ENCODE data around the gene C1orf35. TPM values are rescaled to one million over a fixed set of nuclear protein-coding genes. Genes with fewer than 3 reads are reported as not detected.

The C1orf35 gene
- total and polyA plus RNA-seq, 4 experiments from 2014 or later = 16.4 to 30.7 (median 24.2) TPM

DNA sequence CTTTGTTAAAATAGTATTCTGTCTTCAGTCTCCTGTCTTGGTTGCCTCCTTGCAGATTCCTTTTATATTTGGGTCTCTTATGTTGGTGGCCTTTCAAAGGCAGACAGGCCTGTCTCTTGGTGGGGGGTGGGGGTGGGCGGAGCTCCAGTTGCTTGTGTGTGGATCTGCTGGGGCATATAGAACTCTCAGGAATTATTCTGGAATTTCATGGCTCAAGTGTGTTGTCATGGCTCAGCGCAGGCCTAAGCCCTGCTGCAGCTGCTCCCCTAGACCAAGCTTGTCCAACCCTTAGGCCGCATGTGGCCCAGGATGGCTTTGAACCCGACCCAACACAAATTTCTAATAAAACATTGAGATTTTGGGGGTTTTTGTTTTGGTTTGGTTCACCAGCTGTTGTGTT, 8.0 kb downstream of the C1orf35 start:
- peaks cover 29 to 83% (median 56%) of the 10 kb centered on the region in 4 donors for H3K4me1 Mint-ChIP-seq
- Histone ChIP-seq H3K4me1 (ENCODE audit: insufficient read depth, low read length) (peaks cover 44% of the 10 kb centered on the region), H3K4me3 (ENCODE audit: low read length in 2 of 2) (no peak overlapping the region), H3K27ac (ENCODE audit: low read depth, low read length) (no peak overlapping the region), H3K27me3 (ENCODE audit: insufficient read depth, low read length) (no peaks in the 10 kb centered on the region), H3K36me3 (ENCODE audit: insufficient read depth, low read length) (peaks cover 45% of the 10 kb centered on the region), H3K9me3 (ENCODE audit: control insufficient read depth in 1 of 2, low read length in 2 of 2) (peaks cover 0 to 10% of the 10 kb centered on the region in 2 donors)
- peaks cover 0 to 13% (median 10%) of the 10 kb centered on the region in 8 donors for H3K9me3 Mint-ChIP-seq
- ChIA-PET POLR2A (ENCODE audit: partially characterized antibody) (interaction anchor here (0.7 to 12.8 kb wide), 2 partner anchors 9 to 208 kb away, joined by 4 to 146 read pairs; partner anchors contain the start of gene ARF1), CTCF (ENCODE audit: partially characterized antibody) (no interaction called here)
- intact Hi-C loops (cut with micrococcal nuclease) = no loop called here
- peak overlapping the region in 3 of 8 donors; percentile 15 to 29 (median 24) for H3K4me3 Mint-ChIP-seq
- no peak for DNase-seq
- H3K27ac Mint-ChIP-seq = peak overlapping the region in 5 of 7 donors; percentile 47 to 90 (median 64)
- peaks cover 49 to 75% of the 10 kb centered on the region in 2 donors for H3K36me3 Mint-ChIP-seq
- no peaks in the 10 kb centered on the region for H3K27me3 Mint-ChIP-seq

DNA sequence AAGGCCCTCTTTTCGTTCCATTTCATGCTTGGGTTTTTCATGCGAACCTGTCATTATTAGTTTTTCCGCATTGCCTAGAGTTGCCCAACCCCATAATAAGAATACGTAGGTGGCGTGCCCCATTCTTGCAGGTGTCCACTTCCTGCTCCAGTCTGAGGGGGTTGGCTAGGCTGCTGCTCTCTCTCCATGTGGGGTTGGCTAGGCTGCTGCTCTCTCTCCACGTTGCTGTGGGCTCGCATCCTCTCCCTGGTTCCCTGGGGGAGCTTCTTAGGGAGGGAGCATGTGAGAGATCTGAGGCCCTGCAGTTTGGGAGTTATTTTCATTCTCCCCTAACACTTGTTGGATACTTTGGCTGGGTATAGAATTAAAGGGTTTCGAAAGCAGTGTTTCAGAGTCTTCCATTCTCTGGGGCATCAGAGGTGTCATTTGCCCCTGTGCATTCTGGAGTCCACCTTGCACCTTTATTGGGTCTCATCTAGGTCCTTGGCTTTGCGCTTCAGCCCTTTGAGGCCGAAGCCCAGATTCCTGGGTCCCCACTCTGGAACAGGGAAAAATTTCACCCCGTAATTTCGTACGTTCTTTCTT, 8.6 kb downstream of the C1orf35 start:
- ChIA-PET POLR2A (ENCODE audit: partially characterized antibody) (interaction anchor here (0.7 to 12.8 kb wide), 2 partner anchors 8 to 207 kb away, joined by 4 to 146 read pairs; partner anchors contain the start of gene ARF1), CTCF (ENCODE audit: partially characterized antibody) (no interaction called here)
- no peak overlapping the region for H3K27ac ChIP-seq (ENCODE audit: low read depth, low read length)
- Mint-ChIP-seq H3K4me3 (peak overlapping the region in 4 of 8 donors; percentile 1 to 31 (median 26)), H3K9me3 (peaks cover 0 to 12% (median 10%) of the 10 kb centered on the region in 8 donors), H3K27ac (peak overlapping the region in 5 of 7 donors; percentile 47 to 80 (median 64)), H3K36me3 (peaks cover 48 to 73% of the 10 kb centered on the region in 2 donors), H3K27me3 (no peaks in the 10 kb centered on the region), H3K4me1 (peaks cover 34 to 85% (median 61%) of the 10 kb centered on the region in 4 donors)
- H3K9me3 ChIP-seq (ENCODE audit: control insufficient read depth in 1 of 2, low read length in 2 of 2) = peaks cover 0 to 10% of the 10 kb centered on the region in 2 donors
- intact Hi-C loops (cut with micrococcal nuclease) = no loop called here
- peaks cover 51% of the 10 kb centered on the region for H3K4me1 ChIP-seq (ENCODE audit: insufficient read depth, low read length)
- no peaks in the 10 kb centered on the region for H3K27me3 ChIP-seq (ENCODE audit: insufficient read depth, low read length)
- peaks cover 43% of the 10 kb centered on the region for H3K36me3 ChIP-seq (ENCODE audit: insufficient read depth, low read length)
- DNase-seq = no peak
- H3K4me3 ChIP-seq (ENCODE audit: low read length in 2 of 2) = no peak overlapping the region

DNA sequence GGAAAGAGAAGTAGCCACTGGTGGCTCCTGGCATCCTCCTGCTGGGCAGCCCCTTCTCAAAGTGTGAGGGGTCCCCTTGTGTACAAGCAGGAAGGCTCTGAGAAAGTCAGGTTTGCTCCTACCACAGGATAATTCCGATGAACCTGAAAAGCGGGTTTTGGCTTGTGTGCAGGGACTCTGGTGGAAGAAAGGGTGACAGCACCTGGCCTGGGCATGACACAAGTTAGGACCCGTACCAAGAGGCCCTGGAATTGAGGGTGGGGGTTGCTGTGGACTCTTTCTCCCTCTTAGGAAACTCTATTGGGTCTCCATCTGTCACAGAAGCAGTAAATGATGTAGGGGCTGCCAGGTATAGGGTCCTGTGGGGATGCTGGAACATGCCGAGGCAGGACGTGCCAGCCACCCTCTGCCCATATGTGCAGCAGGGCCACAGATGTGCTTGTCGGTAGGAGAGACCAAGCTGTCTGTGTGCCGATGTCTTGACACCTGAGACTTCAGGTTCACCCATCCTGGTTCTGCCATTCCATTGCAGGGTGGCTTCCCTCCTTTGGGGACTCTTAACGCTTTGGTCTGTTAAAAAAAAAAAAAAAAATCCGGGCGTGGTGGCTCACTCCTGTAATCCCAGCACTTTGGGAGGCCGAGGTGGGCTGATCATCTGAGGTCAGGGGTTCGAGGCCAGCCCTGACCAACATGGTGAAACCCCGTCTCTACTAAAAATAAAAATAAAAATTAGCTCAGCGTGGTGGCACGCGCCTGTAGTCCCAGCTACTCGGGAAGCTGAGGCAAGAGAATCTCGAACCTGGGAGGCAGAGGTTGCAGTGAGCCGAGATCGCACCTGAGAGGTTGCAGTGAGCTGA, 9.8 kb downstream of the C1orf35 start:
- intact Hi-C loops (cut with micrococcal nuclease) = no loop called here
- Histone ChIP-seq H3K27me3 (ENCODE audit: insufficient read depth, low read length) (no peaks in the 10 kb centered on the region), H3K27ac (ENCODE audit: low read depth, low read length) (no peak overlapping the region), H3K4me1 (ENCODE audit: insufficient read depth, low read length) (peaks cover 63% of the 10 kb centered on the region), H3K4me3 (ENCODE audit: low read length in 2 of 2) (no peak overlapping the region), H3K9me3 (ENCODE audit: control insufficient read depth in 1 of 2, low read length in 2 of 2) (peaks cover 0 to 10% of the 10 kb centered on the region in 2 donors), H3K36me3 (ENCODE audit: insufficient read depth, low read length) (peaks cover 38% of the 10 kb centered on the region)
- Mint-ChIP-seq H3K4me3 (peak overlapping the region in 1 of 8 donors; percentile 12), H3K27me3 (no peaks in the 10 kb centered on the region), H3K4me1 (peaks cover 44 to 90% (median 67%) of the 10 kb centered on the region in 4 donors), H3K36me3 (peaks cover 39 to 70% of the 10 kb centered on the region in 2 donors), H3K9me3 (peaks cover 0 to 12% (median 10%) of the 10 kb centered on the region in 8 donors), H3K27ac (peak overlapping the region in 2 of 7 donors; percentile 64 to 68)
- no peak for DNase-seq
- CTCF ChIA-PET (ENCODE audit: partially characterized antibody) = no interaction called here
- POLR2A ChIA-PET (ENCODE audit: partially characterized antibody) = interaction anchor here (1.1 to 12.8 kb wide), 2 partner anchors 7 to 15 kb away, joined by 4 to 146 read pairs; partner anchors contain the start of gene ARF1

DNA sequence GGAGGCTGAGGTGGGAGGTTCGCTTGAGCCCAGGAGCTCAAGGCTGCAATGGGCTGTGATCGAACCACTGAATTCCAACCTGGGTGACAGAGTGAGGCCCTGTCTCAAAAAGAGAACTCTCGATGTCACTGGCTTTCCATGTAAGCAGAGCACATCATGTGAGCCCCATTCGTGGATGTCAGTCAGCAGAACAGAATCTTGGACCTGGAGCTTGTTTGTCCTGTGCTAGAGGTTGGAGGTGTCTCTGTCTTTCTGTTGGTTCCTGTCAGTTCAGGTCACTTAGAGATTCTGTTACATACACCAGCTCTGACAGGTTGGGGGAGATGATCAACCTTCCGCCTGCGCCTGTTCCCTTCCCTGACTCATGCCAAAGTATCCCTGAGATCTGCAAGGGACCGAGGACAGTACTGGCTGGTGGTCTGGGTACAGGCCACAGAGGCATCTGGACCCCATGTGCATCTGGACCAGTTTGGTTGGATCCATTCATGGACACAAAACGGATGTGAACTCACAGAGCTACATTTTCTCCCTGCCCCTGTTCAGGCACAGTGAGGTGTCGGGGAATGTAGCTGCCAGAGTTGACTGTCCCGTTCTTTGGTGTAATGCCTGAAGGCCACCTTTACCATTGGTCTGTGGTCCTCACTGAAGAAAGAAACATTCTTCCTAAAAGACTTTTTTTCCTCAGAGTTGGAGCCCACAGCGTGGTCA, 10.6 kb downstream of the C1orf35 start:
- H3K9me3 ChIP-seq (ENCODE audit: control insufficient read depth in 1 of 2, low read length in 2 of 2) = peaks cover 0 to 10% of the 10 kb centered on the region in 2 donors
- CTCF ChIA-PET (ENCODE audit: partially characterized antibody) = interaction anchor here (1.0 kb wide), 1 partner anchor 93 kb away, joined by 5 read pairs; no protein-coding TSS in a partner anchor
- H3K4me3 Mint-ChIP-seq = peak overlapping the region in 3 of 8 donors; percentile 13 to 67 (median 53)
- peaks cover 30% of the 10 kb centered on the region for H3K36me3 ChIP-seq (ENCODE audit: insufficient read depth, low read length)
- no peaks in the 10 kb centered on the region for H3K27me3 Mint-ChIP-seq
- POLR2A ChIA-PET (ENCODE audit: partially characterized antibody) = interaction anchor here (1.0 to 12.8 kb wide), 3 partner anchors 4 to 13 kb away, joined by 4 to 146 read pairs (median 146); partner anchors contain the start of gene ARF1
- peak overlapping the region; percentile 36 for H3K27ac ChIP-seq (ENCODE audit: low read depth, low read length)
- H3K4me1 ChIP-seq (ENCODE audit: insufficient read depth, low read length) = peaks cover 71% of the 10 kb centered on the region
- no peaks in the 10 kb centered on the region for H3K27me3 ChIP-seq (ENCODE audit: insufficient read depth, low read length)
- peak overlapping the region in 5 of 7 donors; percentile 41 to 99 (median 68) for H3K27ac Mint-ChIP-seq
- H3K4me3 ChIP-seq (ENCODE audit: low read length in 2 of 2) = no peak overlapping the region
- H3K9me3 Mint-ChIP-seq = peaks cover 0 to 12% (median 10%) of the 10 kb centered on the region in 8 donors
- peaks cover 37 to 70% of the 10 kb centered on the region in 2 donors for H3K36me3 Mint-ChIP-seq
- no peak for DNase-seq
- H3K4me1 Mint-ChIP-seq = peaks cover 51 to 94% (median 72%) of the 10 kb centered on the region in 4 donors
- intact Hi-C loops (cut with micrococcal nuclease) = no loop called here

DNA sequence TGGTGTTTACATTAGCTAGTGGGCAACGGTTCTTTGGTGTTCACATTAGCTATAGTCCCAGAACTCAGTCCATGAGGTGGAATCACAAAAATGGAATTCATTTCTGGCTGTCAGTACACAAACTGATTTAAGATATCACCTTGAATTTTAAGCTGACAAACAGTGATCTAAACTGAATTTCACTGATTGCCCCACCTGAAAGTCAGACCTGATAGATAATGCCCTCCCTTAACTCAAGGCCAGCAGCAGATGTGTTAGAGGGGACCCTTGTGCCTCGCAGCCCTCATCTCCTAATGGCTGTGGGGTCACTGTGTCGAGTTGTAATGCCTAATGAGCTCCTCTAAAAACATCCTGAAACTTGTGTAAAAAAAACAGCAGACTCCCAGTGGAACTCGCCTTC, 12.0 kb downstream of the C1orf35 start:
- H3K9me3 ChIP-seq (ENCODE audit: control insufficient read depth in 1 of 2, low read length in 2 of 2) = peaks cover 0 to 10% of the 10 kb centered on the region in 2 donors
- Mint-ChIP-seq H3K27me3 (no peaks in the 10 kb centered on the region), H3K4me1 (peaks cover 62 to 96% (median 79%) of the 10 kb centered on the region in 4 donors), H3K36me3 (peaks cover 35 to 66% of the 10 kb centered on the region in 2 donors), H3K9me3 (peaks cover 0 to 12% (median 10%) of the 10 kb centered on the region in 8 donors), H3K27ac (peak overlapping the region; percentile 36 to 99 (median 77)), H3K4me3 (peak overlapping the region in 6 of 8 donors; percentile 32 to 90 (median 58))
- intact Hi-C loops (cut with micrococcal nuclease) = no loop called here
- peaks cover 18% of the 10 kb centered on the region for H3K36me3 ChIP-seq (ENCODE audit: insufficient read depth, low read length)
- CTCF ChIA-PET (ENCODE audit: partially characterized antibody) = interaction anchor here (1.0 to 1.3 kb wide), 2 partner anchors 40 to 91 kb away, joined by 4 to 5 read pairs; no protein-coding TSS in a partner anchor
- no peak overlapping the region for H3K4me3 ChIP-seq (ENCODE audit: low read length in 2 of 2)
- no peak for DNase-seq
- H3K4me1 ChIP-seq (ENCODE audit: insufficient read depth, low read length) = peaks cover 80% of the 10 kb centered on the region
- no peaks in the 10 kb centered on the region for H3K27me3 ChIP-seq (ENCODE audit: insufficient read depth, low read length)
- H3K27ac ChIP-seq (ENCODE audit: low read depth, low read length) = peak overlapping the region; percentile 45
- POLR2A ChIA-PET (ENCODE audit: partially characterized antibody) = interaction anchor here (1.0 to 12.8 kb wide), 4 partner anchors 4 to 15 kb away, joined by 4 to 146 read pairs (median 76); partner anchors contain the start of gene ARF1

DNA sequence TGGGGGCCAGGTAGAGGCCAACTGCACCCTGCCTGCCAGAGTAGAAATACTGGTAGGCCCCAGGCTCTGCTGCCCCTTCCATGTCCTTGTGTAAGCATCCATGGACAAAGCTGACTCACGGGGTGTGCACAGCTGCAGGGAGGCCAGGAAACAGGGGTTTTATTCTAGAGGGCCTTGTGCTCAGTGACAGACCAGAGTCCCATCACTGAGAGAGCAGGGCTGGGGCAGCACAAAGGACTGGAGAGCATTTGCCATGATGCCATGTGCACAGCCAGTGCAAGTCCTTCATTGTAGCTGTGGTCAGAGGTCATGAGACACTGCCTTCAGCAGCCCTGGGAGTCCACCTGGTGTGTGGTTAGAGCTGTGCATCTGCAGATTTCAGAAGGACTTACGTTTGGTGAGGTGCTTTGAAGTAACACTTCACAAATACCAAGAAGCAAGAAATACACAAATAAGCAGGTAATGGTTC, 12.5 kb downstream of the C1orf35 start:
- H3K27ac Mint-ChIP-seq = peak overlapping the region in 6 of 7 donors; percentile 47 to 99 (median 76)
- no peaks in the 10 kb centered on the region for H3K27me3 Mint-ChIP-seq
- Histone ChIP-seq H3K4me1 (ENCODE audit: insufficient read depth, low read length) (peaks cover 80% of the 10 kb centered on the region), H3K27ac (ENCODE audit: low read depth, low read length) (peak overlapping the region; percentile 45), H3K27me3 (ENCODE audit: insufficient read depth, low read length) (no peaks in the 10 kb centered on the region), H3K9me3 (ENCODE audit: control insufficient read depth in 1 of 2, low read length in 2 of 2) (peaks cover 0 to 10% of the 10 kb centered on the region in 2 donors), H3K4me3 (ENCODE audit: low read length in 2 of 2) (no peak overlapping the region), H3K36me3 (ENCODE audit: insufficient read depth, low read length) (peaks cover 15% of the 10 kb centered on the region)
- peaks cover 31 to 62% of the 10 kb centered on the region in 2 donors for H3K36me3 Mint-ChIP-seq
- ChIA-PET CTCF (ENCODE audit: partially characterized antibody) (interaction anchor here (1.3 kb wide), 1 partner anchor 40 kb away, joined by 4 read pairs; no protein-coding TSS in a partner anchor), POLR2A (ENCODE audit: partially characterized antibody) (interaction anchor here (2.1 to 12.8 kb wide), 3 partner anchors 4 to 15 kb away, joined by 6 to 146 read pairs (median 146); partner anchors contain the start of gene ARF1)
- H3K4me1 Mint-ChIP-seq = peaks cover 62 to 96% (median 79%) of the 10 kb centered on the region in 4 donors
- peak overlapping the region; percentile 13 to 90 (median 66) for H3K4me3 Mint-ChIP-seq
- H3K9me3 Mint-ChIP-seq = peaks cover 0 to 12% (median 9%) of the 10 kb centered on the region in 8 donors
- intact Hi-C loops (cut with micrococcal nuclease) = no loop called here
- DNase-seq = no peak
